Fibroblast of lung (primary cell): ENCODE measurements around the gene HEPACAM.

Experiments used
- CTCF ChIP-seq, 2 donors: IDR thresholded peaks in 1 of 2; conservative IDR thresholded peaks in 1 of 2; 1 replicate in 1 of 2; 2 replicates in 1 of 2; pipeline ENCODE4 v1.5.1; 2011 to 2012; ENCODE audit warnings: low read length in 2 of 2, control low read depth in 1 of 2, inconsistent platforms in 1 of 2, low read depth in 1 of 2, mild to moderate bottlenecking in 1 of 2
- EZH2 ChIP-seq: IDR thresholded peaks from 2 replicates; pipeline ENCODE4 v1.5.1; 2012; ENCODE audit warnings: low read length, control low read depth, mild to moderate bottlenecking; ENCODE audit errors: missing control alignments

DNA sequence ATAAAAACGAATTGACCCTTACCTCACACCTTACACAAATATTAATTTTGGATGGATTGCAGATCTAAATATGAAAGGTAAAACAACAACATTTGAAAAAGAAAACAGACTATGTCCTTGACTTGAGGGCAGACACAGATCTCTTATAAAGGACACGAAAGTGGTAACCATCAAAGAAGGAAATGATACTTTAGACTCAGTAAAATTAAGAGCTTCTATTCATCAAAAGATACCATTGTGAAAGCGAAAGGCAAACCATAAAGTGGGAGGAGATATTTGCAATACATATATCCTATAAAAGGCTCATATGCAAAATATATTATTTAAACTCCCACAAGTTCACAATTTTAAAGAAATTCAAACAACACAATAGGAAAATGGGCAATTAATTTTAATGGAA, 5.0 kb downstream of the HEPACAM start:
- TF ChIP-seq CTCF (conservative IDR thresholded peaks at IDR 0.05 in 1 of 2, IDR thresholded peaks at IDR 0.05 in 1 of 2; ENCODE audit: low read depth in 1 of 2, low read length in 2 of 2) (no peak), EZH2 (no peak)
